ENCODE results near the gene FAM186B.

DNA sequence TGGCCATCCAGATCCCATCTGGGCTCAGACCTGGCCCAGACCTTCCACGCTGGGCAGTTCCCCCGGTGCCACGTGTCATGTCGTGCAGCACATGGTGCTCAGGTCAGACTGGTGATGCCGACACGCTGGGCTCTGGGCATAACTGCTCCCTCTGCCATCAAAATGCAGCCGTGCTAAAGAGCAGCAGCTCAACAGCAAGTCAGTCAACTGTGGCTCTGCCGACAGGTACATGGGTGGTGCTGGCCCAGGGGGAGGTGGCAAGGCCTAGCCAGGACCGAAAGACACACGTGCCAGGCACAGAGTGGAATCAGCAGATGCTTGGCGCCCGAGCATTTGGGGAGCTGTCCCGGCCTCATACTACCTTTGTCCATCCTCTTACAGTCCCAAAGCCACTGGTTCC, 39.1 kb downstream of the FAM186B start:
- TF ChIP-seq, protein P1, sequence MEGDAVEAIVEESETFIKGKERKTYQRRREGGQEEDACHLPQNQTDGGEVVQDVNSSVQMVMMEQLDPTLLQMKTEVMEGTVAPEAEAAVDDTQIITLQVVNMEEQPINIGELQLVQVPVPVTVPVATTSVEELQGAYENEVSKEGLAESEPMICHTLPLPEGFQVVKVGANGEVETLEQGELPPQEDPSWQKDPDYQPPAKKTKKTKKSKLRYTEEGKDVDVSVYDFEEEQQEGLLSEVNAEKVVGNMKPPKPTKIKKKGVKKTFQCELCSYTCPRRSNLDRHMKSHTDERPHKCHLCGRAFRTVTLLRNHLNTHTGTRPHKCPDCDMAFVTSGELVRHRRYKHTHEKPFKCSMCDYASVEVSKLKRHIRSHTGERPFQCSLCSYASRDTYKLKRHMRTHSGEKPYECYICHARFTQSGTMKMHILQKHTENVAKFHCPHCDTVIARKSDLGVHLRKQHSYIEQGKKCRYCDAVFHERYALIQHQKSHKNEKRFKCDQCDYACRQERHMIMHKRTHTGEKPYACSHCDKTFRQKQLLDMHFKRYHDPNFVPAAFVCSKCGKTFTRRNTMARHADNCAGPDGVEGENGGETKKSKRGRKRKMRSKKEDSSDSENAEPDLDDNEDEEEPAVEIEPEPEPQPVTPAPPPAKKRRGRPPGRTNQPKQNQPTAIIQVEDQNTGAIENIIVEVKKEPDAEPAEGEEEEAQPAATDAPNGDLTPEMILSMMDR (IDR thresholded peaks at IDR 0.05): no peak
- no peak for TF ChIP-seq POLR2A (IDR thresholded peaks at IDR 0.05)
- no peak for TF ChIP-seq EP300 (IDR thresholded peaks at IDR 0.05)
